Dendritic cell treated with granulocyte-macrophage colony-stimulating factor and Interleukin-4, amounts not matched to agents 40 ng/mL and 50 ng/mL, for 4 days (primary cell): ENCODE results near the gene TCF12.

ENCODE experiments used
- H3K27ac Mint-ChIP-seq: one replicate; pipeline ENCODE4 v1.8.0; 2022; ENCODE audit warnings: mild to moderate bottlenecking, mixed read lengths
- H3K27me3 Mint-ChIP-seq: one replicate; pipeline ENCODE4 v1.8.0; 2022; ENCODE audit warnings: mild to moderate bottlenecking, mixed read lengths
- H3K36me3 Mint-ChIP-seq: one replicate; pipeline ENCODE4 v1.8.0; 2022; ENCODE audit warnings: low read depth, mixed read lengths
- H3K4me1 Mint-ChIP-seq: one replicate; pipeline ENCODE4 v1.8.0; 2022; ENCODE audit warnings: low read depth, mixed read lengths
- H3K4me3 Mint-ChIP-seq: one replicate; pipeline ENCODE4 v1.8.0; 2022; ENCODE audit warnings: mild to moderate bottlenecking, moderate library complexity, mixed read lengths
- H3K9me3 Mint-ChIP-seq: one replicate; pipeline ENCODE4 v1.8.0; 2022; ENCODE audit warnings: mixed read lengths
- intact Hi-C: fragments of 100-400 bp; cut with micrococcal nuclease; formaldehyde crosslinking; loops from one replicate; pipeline ENCODE4 v1.15.0; 2022

Gene TCF12

DNA sequence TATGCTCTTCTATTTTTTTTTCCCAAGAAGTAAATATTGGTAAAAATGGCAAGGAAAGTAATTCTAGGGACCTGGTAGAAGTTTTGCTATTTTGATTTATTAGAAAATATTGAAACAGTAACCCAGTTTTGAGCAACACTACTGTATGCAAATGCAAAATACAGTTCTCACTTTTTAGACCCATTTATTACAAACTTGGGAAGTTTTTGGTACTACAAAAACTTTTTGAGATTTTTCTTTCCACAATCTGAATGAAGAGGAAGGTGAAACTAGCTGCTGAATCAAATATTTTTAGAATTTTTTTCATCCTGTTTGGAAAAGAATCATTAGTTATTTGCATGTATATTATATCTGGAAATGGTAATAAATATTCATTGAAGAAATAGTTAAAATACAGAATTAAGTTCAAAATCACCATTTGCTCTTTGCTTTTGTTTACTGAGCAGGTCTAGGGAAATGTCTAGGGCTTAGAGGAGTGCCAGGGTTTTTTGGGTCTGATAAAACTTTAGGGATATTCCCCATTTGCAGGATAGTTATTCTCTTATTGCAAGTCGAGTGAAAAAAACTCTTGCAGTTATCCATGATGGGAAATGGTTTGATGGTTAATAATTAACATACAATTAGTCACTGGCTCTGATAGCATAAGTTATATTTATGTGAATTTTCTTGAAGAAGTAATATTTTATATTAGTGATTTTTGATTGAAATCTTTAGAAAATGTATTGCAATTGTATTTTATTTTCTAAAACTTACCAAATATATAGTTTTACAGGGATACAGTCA is 47.0 kb downstream of the TCF12 start:
- intact Hi-C loops = no loop called here

DNA sequence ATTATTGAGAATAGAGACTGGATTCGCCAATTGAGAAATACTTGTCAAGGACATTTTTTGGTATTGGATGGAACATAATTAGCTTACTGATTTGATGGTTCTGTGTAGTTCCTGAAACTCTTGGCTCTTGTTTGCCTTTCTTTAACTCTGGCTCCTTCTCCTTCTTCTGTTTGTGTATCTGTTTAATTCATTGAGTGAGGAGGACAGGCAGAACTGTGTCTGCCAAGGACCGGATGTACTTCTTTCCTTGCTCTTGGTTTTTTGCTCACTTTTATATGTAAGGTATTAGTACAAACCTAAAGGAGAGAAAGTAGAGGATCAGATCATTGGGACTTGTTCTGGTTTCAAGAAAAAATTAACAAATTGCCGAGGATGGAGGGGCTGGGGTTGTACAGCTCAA is 48.9 kb downstream of the TCF12 start:
- no peaks in the 10 kb centered on the region for H3K36me3 Mint-ChIP-seq
- intact Hi-C loops = no loop called here
- no peaks in the 10 kb centered on the region for H3K27me3 Mint-ChIP-seq
- H3K4me3 Mint-ChIP-seq = no peak overlapping the region
- peaks cover 46% of the 10 kb centered on the region for H3K4me1 Mint-ChIP-seq
- H3K9me3 Mint-ChIP-seq = no peaks in the 10 kb centered on the region
- H3K27ac Mint-ChIP-seq = no peak overlapping the region

More for the DNA sequence above, 47.0 kb downstream of the TCF12 start:
- no peak overlapping the region for H3K27ac Mint-ChIP-seq
- H3K9me3 Mint-ChIP-seq = no peaks in the 10 kb centered on the region
- no peaks in the 10 kb centered on the region for H3K27me3 Mint-ChIP-seq
- H3K4me3 Mint-ChIP-seq = no peak overlapping the region
- peaks cover 34% of the 10 kb centered on the region for H3K4me1 Mint-ChIP-seq
- no peaks in the 10 kb centered on the region for H3K36me3 Mint-ChIP-seq

DNA sequence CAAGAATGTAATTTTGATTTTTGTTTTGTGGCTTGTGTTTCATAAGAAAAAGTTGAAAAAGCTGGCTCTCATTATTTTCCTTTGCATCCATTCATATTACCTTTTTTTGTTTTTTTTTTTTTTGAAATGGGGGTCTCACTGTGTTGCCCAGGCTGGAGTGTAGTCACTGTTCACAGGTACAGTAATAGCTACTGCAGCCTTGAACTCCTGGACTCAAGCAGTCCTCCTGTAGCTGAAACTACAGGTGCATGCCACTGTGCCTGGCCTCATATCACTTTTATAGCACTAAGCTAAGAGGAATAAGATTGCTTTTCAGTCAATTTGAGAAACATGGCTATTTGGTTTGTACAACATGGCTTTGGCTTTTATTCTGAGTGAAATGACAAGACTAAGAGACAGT is 49.8 kb downstream of the TCF12 start:
- Mint-ChIP-seq H3K4me1 (peaks cover 50% of the 10 kb centered on the region), H3K36me3 (no peaks in the 10 kb centered on the region), H3K27me3 (no peaks in the 10 kb centered on the region), H3K27ac (no peak overlapping the region), H3K4me3 (no peak overlapping the region), H3K9me3 (no peaks in the 10 kb centered on the region)
- intact Hi-C loops = no loop called here

DNA sequence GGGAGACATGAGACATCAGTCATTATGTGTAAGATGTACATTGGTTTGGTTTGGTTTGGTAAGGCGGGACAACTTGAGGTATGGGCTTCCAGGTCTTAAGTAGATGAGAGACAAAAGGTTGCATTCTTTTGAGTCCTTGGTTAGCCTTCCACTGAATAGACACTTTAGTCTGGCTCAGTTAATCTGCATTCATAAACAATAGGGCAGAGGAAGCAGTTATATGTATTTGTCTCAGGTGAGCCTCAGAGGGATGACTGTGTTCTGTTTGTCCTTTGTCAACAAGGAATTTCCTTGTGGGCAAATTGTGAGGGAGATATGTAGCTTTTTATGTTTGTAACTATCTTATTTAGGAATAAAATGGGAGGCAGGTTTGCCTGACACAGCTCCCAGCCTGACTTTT is 50.4 kb downstream of the TCF12 start:
- H3K27ac Mint-ChIP-seq = no peak overlapping the region
- no peaks in the 10 kb centered on the region for H3K9me3 Mint-ChIP-seq
- H3K4me1 Mint-ChIP-seq = peaks cover 44% of the 10 kb centered on the region
- intact Hi-C loops = no loop called here
- H3K36me3 Mint-ChIP-seq = no peaks in the 10 kb centered on the region
- no peaks in the 10 kb centered on the region for H3K27me3 Mint-ChIP-seq
- no peak overlapping the region for H3K4me3 Mint-ChIP-seq

DNA sequence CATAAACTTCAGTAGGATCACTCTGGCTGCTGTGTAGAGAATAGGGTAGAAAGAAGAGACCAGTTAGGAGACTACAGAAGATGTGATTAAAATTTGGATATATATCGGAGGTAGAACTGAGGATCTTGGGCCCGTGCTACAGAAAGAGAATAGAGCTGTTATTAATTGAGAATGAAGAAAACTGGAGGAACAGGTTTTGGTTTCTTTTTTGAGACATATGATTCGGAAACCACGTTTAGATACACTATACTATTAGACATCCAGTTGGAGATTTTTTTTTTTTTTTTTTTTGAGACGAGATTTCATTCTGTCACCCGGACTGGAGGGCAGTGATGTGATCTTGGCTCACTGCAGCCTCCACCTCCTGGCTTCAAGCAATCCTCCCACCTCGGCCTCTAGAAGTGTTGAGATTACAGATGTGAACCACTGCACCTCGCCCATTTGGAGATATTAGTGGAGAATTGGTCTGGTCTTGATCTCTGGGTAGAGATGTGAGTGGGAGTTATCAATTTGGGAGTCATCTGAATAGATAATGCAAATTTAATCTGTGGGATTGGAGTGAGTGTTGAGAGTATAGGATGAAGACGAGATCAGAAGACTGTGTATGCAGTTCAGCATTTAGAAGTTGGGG is 50.9 kb downstream of the TCF12 start:
- peaks cover 40% of the 10 kb centered on the region for H3K4me1 Mint-ChIP-seq
- H3K36me3 Mint-ChIP-seq = no peaks in the 10 kb centered on the region
- no peak overlapping the region for H3K27ac Mint-ChIP-seq
- no peaks in the 10 kb centered on the region for H3K9me3 Mint-ChIP-seq
- H3K27me3 Mint-ChIP-seq = no peaks in the 10 kb centered on the region
- intact Hi-C loops = no loop called here
- no peak overlapping the region for H3K4me3 Mint-ChIP-seq

DNA sequence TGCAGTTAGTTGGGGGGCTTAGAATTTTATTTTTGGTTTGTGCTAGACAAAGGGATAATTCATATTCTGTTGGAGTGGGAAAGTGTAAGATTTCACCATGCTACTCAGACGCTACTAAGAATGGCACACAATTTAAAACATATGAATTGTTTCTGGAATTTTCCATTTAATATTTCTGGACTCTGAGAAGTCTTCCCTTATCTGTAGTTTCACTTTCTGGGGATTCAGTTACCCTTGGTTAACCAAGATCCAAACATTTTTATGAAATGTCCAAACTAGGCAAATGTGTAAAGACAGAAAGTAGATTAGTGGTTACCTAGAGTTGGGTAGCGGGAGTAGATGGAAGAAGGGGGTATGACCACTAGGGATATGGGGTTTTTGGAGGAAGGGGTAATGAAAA is 53.1 kb downstream of the TCF12 start:
- Mint-ChIP-seq H3K27me3 (no peaks in the 10 kb centered on the region), H3K36me3 (no peaks in the 10 kb centered on the region), H3K27ac (no peak overlapping the region), H3K4me3 (no peak overlapping the region), H3K9me3 (no peaks in the 10 kb centered on the region), H3K4me1 (peaks cover 38% of the 10 kb centered on the region)
- intact Hi-C loops = no loop called here

DNA sequence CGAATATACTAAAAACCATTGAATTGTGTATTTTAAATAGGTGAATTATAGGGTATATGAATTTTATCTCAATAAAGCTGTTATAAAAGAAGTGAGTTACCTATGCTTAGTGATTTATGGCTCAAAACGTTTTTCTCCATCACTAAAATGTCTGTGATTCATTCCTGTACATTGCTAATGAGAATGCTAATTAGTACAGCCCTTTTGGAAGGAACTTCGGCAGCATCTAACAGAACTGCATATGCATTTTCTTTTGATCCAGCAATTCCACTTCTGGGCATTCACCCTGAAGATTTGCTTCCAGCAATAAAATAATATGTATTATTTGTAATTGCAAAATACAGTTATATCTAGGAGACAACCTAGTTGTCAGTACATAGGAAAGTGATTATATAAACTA is 53.6 kb downstream of the TCF12 start:
- Mint-ChIP-seq H3K27ac (no peak overlapping the region), H3K36me3 (no peaks in the 10 kb centered on the region), H3K4me3 (no peak overlapping the region), H3K27me3 (no peaks in the 10 kb centered on the region), H3K4me1 (peaks cover 38% of the 10 kb centered on the region), H3K9me3 (no peaks in the 10 kb centered on the region)
- intact Hi-C loops = no loop called here

DNA sequence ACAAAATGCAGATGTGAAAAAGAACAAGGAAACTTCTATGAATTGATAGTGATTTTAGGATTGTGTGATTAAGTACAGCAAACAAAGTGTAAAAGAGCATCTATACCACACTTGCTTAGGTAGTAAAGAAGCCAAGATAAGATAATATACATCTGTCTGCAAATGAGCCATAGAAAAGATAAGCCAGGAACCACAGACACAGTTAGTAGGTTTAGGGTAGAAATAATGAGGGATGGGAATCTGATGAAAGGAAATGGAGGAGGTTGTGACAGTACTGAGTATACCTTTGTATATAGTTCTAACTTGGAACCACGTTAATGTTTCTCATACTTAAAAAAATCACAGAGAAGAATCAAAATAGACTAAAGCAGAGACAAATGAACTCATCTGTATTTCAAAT is 54.0 kb downstream of the TCF12 start:
- no peak overlapping the region for H3K27ac Mint-ChIP-seq
- H3K4me1 Mint-ChIP-seq = peaks cover 39% of the 10 kb centered on the region
- H3K27me3 Mint-ChIP-seq = no peaks in the 10 kb centered on the region
- no peaks in the 10 kb centered on the region for H3K9me3 Mint-ChIP-seq
- intact Hi-C loops = no loop called here
- no peak overlapping the region for H3K4me3 Mint-ChIP-seq
- no peaks in the 10 kb centered on the region for H3K36me3 Mint-ChIP-seq

DNA sequence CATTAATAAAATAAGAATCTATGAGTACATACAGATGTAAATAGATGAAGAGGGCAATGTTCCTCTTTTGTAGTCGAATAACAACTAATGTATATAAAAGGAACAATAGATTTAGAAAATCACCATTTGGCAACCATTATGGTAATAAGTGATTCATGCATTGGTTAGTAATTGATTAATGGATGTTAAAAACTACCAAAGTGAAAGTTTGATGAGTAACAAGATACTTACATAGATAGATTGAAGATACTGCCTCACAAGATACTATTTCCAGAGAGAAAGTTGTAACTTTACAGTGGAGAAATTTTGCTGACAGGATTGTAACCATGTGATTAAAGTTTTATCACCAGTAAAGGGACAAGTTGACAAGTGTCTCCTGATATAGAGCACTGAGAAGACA is 55.0 kb downstream of the TCF12 start:
- Mint-ChIP-seq H3K36me3 (no peaks in the 10 kb centered on the region), H3K9me3 (no peaks in the 10 kb centered on the region), H3K27me3 (no peaks in the 10 kb centered on the region), H3K4me1 (peaks cover 37% of the 10 kb centered on the region), H3K4me3 (no peak overlapping the region), H3K27ac (no peak overlapping the region)
- intact Hi-C loops = no loop called here

DNA sequence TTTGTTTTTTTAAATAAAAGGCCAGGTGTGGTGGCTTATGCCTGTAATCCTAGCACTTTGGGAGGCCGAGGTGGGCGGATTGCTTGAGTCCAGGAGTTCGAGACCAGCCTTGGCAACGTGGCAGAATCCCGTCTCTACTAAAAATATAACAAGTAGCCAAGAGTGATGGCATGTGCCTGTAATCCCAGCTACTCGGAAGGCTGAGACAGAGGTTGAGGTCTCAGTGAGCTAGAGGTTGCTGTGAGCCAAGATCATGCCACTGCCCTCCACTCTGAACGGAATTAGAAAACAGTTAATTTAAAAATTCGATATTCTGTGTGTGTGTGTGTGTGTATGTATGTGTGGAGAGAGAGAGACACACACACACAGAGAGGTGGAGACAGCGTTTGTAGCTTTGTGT is 58.8 kb downstream of the TCF12 start:
- no peaks in the 10 kb centered on the region for H3K27me3 Mint-ChIP-seq
- intact Hi-C loops = no loop called here
- peaks cover 27% of the 10 kb centered on the region for H3K4me1 Mint-ChIP-seq
- no peak overlapping the region for H3K27ac Mint-ChIP-seq
- no peak overlapping the region for H3K4me3 Mint-ChIP-seq
- no peaks in the 10 kb centered on the region for H3K9me3 Mint-ChIP-seq
- no peaks in the 10 kb centered on the region for H3K36me3 Mint-ChIP-seq

DNA sequence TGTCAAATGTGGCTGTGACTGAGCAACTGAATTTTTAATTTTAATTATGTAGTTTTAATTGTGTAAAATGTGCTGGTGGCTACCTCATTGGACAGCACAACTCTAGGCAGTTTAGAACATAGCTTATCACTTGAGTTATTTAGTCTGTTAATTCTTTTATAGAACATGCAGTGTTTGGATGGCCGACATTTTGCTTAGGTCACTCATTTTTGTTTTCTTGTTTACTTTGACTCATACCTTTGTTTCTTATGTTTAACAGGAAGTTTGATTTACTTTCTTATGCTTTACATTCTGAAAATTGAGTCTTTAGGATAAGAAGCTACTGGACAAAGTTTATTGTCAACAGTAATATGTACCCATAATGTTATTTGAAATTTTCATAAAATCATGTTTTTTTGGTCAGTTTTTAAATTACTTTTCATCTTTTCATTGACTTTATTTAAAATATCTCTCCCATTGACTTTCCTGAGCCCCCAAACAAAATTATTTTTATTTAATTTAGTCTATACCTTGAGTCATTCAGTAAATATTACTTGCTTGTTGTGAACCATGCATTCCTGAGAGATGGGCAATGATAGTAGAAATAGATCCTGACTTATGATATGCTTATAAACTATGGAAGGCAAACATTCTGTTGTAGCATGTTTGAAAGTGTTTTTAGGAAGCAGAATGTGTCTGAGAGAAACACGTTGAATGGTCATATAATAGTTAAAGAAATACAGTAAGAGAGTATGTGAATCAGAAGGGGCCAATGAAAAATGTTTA is 60.6 kb downstream of the TCF12 start:
- Mint-ChIP-seq H3K4me3 (no peak overlapping the region), H3K27me3 (no peaks in the 10 kb centered on the region), H3K36me3 (no peaks in the 10 kb centered on the region), H3K4me1 (peaks cover 20% of the 10 kb centered on the region), H3K9me3 (no peaks in the 10 kb centered on the region), H3K27ac (no peak overlapping the region)
- intact Hi-C loops = no loop called here

DNA sequence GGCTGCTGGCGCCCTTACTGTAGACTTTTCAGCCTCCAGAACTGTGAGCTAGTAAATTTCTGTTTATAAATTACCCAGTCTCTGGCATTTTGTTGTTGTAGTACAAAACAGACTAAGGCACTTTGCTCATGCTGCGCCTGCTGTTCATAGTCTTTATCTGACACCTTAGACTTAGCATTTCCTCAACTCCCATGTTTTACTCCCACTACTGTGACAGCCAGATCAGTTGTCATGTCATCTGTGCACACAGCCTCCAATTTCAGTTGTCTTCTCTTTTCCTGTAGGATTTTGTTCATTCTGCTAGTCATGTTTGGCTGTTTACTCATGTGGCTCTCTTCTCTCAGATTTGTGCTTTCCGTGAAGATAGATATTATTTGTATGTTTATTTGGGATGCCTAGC is 62.0 kb downstream of the TCF12 start:
- intact Hi-C loops = no loop called here
- H3K36me3 Mint-ChIP-seq = no peaks in the 10 kb centered on the region
- H3K9me3 Mint-ChIP-seq = no peaks in the 10 kb centered on the region
- H3K4me1 Mint-ChIP-seq = peaks cover 34% of the 10 kb centered on the region
- no peak overlapping the region for H3K4me3 Mint-ChIP-seq
- no peak overlapping the region for H3K27ac Mint-ChIP-seq
- H3K27me3 Mint-ChIP-seq = no peaks in the 10 kb centered on the region

DNA sequence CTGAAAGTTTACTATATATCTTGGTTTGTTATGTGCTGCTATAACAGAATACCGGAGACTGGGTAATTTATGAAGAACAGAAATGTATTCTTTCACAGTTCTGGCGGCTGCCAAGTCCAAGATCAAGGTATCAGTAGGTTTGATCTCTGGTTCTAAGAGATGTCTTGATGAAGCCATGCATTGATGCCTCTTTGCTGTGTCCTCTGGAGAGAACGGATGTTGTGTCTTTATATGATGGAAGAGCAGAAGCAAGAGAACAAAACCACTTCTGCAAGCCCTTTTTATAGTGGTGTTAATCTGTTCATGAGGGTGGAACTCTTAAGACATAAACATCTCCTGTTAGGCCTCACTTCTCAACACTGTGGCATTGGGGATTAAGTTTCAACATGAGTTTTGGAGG is 62.7 kb downstream of the TCF12 start:
- H3K4me3 Mint-ChIP-seq = no peak overlapping the region

DNA sequence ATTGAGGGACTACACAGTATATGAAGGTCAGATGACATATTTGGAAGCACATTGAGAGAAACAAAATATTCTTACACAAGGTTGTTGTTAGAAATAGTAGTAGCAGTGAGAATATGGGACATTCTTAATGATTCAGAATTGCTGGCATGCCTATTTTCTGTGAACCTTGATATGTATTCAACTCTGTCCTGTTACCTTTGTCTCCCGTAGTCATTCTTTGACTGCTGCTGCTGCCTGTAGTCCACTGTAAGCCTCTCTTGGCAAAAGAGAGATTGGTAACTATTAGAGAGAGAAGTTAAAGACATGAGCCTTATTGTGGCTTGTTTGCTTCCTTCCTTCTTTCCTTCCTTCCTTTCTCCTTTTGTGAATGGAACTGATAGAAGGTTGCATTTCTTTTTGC is 64.5 kb downstream of the TCF12 start:
- H3K27ac Mint-ChIP-seq = no peak overlapping the region
- no peaks in the 10 kb centered on the region for H3K36me3 Mint-ChIP-seq
- H3K4me1 Mint-ChIP-seq = peaks cover 33% of the 10 kb centered on the region
- no peaks in the 10 kb centered on the region for H3K9me3 Mint-ChIP-seq
- intact Hi-C loops = no loop called here
- H3K27me3 Mint-ChIP-seq = no peaks in the 10 kb centered on the region
- no peak overlapping the region for H3K4me3 Mint-ChIP-seq

More for the DNA sequence above, 62.7 kb downstream of the TCF12 start:
- H3K27ac Mint-ChIP-seq = no peak overlapping the region
- no peaks in the 10 kb centered on the region for H3K36me3 Mint-ChIP-seq
- peaks cover 39% of the 10 kb centered on the region for H3K4me1 Mint-ChIP-seq
- intact Hi-C loops = no loop called here
- H3K9me3 Mint-ChIP-seq = no peaks in the 10 kb centered on the region
- no peaks in the 10 kb centered on the region for H3K27me3 Mint-ChIP-seq
